ENCODE measurements around the gene NINL.

Gene NINL

DNA sequence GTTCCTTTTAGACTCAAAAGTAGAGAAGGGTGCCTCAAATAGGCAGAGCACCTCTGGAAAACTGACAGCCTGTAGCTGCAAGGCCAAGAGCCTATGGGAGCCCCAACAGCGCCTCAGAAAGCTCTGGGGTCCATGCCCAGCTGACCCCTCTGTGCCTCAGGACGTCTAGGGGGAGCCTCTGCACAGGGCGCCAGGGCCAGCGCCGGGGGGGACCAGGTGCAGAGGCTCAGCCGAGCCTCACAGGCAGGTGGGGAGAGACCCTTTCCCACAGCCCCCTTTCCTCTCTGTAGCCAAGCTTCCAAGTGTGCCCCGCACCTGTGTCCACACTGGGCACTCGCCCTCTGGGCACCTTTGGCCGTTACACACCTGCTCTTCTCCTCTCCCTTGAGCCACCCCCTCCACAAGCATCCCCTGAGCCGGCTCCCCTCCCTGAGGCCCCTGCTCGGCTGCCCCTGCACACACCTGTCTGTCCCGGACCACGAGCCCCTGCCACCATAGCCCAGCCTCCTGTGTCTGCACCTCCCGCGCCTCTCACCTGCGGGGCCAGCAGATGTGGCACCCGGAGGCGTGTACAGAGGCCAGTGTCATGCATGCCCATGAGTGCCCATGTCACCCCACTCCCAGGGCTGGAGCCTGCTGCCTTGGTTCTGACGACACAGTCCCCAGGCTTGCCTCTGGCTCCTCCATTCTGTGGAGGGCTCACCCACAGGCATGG is 124.6 kb downstream of the NINL start:
- TF ChIP-seq, protein P1, sequence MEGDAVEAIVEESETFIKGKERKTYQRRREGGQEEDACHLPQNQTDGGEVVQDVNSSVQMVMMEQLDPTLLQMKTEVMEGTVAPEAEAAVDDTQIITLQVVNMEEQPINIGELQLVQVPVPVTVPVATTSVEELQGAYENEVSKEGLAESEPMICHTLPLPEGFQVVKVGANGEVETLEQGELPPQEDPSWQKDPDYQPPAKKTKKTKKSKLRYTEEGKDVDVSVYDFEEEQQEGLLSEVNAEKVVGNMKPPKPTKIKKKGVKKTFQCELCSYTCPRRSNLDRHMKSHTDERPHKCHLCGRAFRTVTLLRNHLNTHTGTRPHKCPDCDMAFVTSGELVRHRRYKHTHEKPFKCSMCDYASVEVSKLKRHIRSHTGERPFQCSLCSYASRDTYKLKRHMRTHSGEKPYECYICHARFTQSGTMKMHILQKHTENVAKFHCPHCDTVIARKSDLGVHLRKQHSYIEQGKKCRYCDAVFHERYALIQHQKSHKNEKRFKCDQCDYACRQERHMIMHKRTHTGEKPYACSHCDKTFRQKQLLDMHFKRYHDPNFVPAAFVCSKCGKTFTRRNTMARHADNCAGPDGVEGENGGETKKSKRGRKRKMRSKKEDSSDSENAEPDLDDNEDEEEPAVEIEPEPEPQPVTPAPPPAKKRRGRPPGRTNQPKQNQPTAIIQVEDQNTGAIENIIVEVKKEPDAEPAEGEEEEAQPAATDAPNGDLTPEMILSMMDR (IDR thresholded peaks at IDR 0.05; ENCODE audit: low read depth, low read length) = no peak
- DNase-seq (ENCODE audit: extremely low read depth, low read depth) = no peak

DNA sequence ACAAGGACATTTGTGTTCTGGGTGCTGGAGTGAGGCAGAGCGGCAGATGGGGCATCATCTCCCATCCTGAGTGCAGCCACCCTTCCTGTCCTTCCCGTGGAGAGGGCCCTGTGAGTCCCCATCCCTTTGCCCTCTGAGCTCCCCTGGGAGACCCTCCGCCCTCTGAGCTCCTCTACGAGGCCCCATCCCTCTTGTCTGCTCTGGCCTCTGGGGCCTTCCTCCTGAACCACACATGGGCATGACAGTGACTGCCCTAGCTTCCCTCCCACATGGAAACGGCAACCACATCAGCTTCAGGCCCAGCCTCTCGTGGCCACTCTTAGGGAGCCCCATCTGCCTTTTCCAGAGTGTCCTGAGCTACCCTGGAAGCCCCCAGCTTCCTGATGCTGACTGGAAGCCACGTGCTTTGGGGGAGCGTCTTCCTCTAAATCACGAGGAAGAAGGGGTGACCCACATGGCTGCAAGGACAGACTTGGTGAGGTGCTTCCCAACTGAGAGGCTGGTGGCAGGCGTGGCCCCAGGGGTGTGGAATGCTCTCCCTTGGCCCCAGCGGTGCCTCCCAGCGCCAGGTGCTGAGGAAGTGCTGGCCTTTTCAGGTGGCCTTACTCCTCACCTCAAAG is 125.3 kb downstream of the NINL start:
- TF ChIP-seq, protein P1 (IDR thresholded peaks at IDR 0.05; ENCODE audit: low read depth, low read length) = no peak
- no peak for DNase-seq (ENCODE audit: extremely low read depth, low read depth)

DNA sequence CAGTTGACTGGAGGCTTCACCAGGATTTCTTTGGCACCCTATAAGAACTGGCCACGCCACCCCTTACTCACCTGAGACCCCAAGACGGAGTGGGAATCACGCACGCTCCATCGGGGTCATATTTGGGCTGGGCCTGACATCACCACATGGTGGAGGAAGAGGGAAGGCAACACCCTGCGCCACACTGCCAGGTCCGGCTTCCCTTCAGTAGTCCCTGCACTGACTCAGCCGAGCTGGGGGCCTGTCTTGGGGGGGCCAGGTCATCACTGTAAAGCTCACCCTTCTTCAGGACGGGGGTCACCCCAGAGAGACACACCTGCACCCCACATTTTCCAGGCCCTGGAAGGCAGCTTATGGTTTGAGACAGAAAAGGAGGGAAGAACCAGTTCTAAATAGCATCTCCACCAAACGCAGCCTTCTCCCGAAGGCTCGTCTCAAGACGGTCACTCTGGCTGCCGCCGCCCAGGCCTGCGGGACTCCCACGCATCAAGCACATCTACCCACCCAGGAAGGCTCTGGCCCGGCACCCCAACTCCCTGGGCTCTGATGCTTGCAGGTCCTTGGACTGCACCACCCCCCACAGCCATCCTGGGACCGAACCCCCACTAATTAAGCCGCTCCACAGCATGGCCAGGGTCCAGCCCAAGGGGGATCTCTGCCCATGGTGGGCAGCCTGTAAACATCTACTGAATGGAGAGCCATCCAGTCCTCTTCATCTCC is 126.1 kb downstream of the NINL start:
- DNase-seq (ENCODE audit: extremely low read depth, low read depth) = no peak
- TF ChIP-seq, protein P1 (IDR thresholded peaks at IDR 0.05; ENCODE audit: low read depth, low read length) = no peak

GRCh38 chr20:25457886-25458680 is 127.2 kb downstream of the NINL start:
- DNase-seq (ENCODE audit: extremely low read depth, low read depth) = no peak
- TF ChIP-seq, protein P1 (IDR thresholded peaks at IDR 0.05; ENCODE audit: low read depth, low read length) = no peak

GRCh38 chr20:25454153-25454900 is 131.0 kb downstream of the NINL start:
- TF ChIP-seq, protein P1 (IDR thresholded peaks at IDR 0.05; ENCODE audit: low read depth, low read length) = no peak
- no peak for DNase-seq (ENCODE audit: extremely low read depth, low read depth)

GRCh38 chr20:25453035-25453810 is 132.1 kb downstream of the NINL start:
- TF ChIP-seq, protein P1 (IDR thresholded peaks at IDR 0.05; ENCODE audit: low read depth, low read length) = no peak
- DNase-seq (ENCODE audit: extremely low read depth, low read depth) = no peak
